ENCODE measurements around the gene ARID3B.

The ARID3B gene, protein sequence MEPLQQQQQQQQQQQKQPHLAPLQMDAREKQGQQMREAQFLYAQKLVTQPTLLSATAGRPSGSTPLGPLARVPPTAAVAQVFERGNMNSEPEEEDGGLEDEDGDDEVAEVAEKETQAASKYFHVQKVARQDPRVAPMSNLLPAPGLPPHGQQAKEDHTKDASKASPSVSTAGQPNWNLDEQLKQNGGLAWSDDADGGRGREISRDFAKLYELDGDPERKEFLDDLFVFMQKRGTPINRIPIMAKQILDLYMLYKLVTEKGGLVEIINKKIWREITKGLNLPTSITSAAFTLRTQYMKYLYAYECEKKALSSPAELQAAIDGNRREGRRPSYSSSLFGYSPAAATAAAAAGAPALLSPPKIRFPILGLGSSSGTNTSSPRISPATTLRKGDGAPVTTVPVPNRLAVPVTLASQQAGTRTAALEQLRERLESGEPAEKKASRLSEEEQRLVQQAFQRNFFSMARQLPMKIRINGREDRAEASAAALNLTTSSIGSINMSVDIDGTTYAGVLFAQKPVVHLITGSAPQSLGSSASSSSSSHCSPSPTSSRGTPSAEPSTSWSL

DNA sequence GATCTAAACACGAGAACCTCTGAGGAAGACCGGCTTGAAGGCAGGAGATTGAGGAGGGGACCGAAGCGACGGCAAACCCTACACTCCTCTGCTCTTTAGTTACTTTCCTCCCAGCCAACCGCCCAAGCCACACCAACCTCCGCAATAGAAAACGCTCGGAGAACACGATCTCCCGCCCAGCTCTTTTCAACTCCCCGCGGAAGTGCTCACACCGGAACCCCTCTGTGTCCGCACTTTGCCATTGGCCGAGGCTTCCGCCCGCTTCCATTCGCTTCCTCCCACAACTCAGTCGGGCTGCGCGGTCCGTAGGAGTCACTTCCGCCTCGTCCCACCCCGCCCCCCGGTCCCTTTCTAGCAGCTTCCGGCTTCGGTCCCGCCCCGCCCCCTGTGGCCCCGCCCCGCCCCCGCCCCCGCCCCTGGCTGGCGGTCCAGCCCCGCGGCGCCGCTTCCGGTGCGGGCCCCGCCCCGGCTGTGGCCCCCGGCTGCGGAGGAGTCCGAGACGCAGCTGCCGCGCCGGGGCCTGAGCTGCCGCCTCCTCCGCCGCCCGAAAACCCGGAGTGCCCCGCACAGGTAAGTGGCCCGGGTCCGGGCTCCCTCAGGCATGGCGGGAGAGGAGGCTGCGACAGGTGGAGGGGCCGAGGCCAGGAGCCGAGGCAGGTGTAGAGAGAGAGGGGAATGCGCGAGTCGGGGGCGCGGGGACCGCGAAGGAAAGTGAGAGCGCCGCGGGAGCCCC lies at the start of gene ARID3B:
ARID3B (plus strand) TSS at position 460 of the 733 bp plus-strand sequence. CDS start 2,717 bp downstream, outside the sequence.
- peak; percentile 58 to 98 (median 94) for DNase-seq

GRCh38 chr15:74496648-74497047 lies 44.4 kb upstream of the ARID3B start:
- DNase-seq = no peak

DNA sequence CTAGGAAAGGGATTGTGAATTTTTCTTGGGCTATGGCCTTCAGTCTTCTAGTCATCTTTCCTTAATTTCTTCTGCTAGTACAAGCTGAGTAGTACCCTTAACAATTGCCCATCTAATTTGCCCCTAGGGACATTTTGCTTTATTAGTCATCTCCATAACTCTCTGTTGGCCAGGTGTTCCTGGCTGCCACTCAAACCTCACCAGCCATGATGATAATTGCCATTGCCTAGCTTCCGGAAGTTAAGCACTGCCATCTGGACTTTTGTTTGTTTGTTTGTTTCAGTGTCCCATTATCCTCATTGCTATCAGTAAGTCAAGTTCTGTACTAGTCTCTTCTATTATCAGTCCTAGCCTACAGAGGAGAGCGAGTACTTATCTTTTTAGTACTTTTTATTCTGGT lies 43.4 kb upstream of the ARID3B start:
- DNase-seq = no peak

- DNase-seq = no peak
Observed at GRCh38 chr15:74499366-74499765, 41.7 kb upstream of the ARID3B start.

GRCh38 chr15:74500401-74500800 lies 40.6 kb upstream of the ARID3B start:
- no peak for DNase-seq

DNA sequence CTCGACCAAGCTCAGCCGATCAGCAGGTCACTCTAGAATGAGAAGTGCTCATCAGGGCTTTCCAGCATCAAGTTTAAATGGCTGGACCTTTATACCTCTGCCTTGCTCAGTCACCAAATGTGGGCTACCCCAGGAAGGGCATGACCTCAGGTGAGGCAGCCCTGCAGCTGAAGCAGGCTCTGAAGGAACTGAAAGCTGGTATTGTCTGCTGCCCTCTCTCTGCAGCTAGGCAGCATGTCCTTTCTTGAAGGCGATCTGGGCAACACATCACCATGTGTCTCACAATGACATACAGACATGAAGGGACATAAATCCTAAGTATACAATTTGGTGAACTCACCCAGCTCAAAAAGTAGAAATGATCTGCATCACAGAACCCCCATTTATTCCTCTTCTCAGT lies 38.7 kb upstream of the ARID3B start:
- no peak for DNase-seq

- no peak for DNase-seq
Observed at GRCh38 chr15:74504418-74504817, 36.6 kb upstream of the ARID3B start.

GRCh38 chr15:74504836-74505235 lies 36.2 kb upstream of the ARID3B start:
- DNase-seq = no peak

DNA sequence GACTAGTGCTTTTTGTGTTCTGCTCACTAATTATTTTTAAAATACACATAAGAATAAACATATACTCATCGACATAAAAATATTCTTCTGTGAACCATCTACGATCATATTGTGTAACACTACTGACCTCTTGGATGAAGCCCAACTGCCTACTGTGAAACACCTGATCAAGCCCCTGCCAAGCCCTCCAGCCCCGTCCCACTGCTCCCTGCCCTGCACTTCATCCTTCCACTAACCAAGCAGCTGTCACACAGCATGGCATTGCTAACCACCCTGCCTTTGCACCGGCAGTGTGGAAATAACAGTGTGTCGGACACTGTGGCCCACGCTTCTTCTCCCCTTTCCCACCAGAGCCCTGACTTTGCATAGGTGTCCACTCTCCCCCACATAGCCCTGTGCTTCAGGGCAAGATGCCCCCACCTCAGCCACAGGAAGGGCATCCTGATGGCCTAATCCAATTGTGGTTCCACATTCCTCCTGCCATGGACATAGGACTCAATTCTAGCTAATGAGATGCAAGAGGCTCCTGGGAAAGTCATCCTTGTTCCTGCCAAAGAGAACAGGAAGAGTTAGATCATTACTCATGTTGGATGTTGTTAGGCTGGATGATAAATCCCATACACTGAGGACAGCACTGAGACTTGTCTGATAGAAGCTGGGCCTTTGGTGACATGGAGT lies 35.0 kb upstream of the ARID3B start:
- DNase-seq = no peak

DNA sequence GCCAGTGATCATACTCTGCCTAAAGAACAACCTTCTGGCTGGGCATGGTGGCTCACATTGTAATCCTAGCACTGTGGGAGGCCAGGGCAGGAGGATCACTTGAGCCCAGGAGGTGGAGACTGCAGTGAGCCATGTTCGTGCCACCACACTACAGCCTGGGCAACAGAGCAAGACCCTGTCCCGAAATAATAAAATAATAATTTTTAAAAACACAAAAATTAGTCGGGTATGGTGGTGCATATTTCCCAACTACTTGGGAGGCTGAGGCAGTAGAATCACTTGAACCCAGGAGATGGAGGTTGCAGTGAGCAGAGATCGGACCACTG lies 34.5 kb upstream of the ARID3B start:
- no peak for DNase-seq

DNA sequence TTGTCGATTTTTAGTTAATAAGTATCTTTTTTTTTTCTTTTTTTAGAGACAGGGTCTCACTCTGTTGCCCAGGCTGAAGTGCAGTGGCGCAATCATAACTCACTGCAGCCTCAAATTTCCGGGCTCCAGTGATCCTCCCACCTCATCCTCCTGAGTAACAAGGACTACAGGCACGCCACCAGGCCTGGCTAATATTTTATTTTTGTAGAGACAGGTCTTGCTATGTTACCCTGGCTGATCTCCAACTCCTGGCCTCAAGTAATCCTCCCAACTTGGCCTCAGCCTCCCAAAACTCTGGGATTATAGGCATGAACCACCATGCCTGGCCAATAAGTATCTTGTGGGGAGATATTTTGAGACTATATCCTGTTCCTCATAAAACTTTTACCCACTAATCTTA lies 29.4 kb upstream of the ARID3B start:
- no peak for DNase-seq

GRCh38 chr15:74514059-74514458 lies 27.0 kb upstream of the ARID3B start:
- DNase-seq = peak in 4 of 56 donors; percentile 2 to 10 (median 3)

DNA sequence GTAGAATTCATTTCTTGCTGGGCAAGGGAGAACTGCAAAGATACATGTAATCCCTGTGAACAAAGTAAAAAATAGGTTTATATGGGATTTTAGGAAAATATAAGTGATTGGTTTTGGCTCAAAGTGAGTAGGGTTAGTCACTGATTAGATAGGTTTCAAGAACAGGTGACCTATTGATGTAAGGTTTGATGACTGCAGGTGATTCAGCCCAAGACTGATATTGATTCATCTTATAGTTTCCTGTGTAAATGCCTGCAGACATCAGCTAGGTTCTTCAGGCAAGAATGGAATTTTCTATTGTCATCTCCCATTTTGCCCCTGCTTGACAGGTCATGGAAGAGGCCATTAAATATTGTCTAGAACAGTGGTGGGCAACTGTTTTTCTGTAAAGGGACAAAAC lies 23.9 kb upstream of the ARID3B start:
- DNase-seq = no peak

- DNase-seq = no peak
Observed at GRCh38 chr15:74519311-74519710, 21.7 kb upstream of the ARID3B start.

GRCh38 chr15:74520407-74520806 lies 20.6 kb upstream of the ARID3B start:
- no peak for DNase-seq

DNA sequence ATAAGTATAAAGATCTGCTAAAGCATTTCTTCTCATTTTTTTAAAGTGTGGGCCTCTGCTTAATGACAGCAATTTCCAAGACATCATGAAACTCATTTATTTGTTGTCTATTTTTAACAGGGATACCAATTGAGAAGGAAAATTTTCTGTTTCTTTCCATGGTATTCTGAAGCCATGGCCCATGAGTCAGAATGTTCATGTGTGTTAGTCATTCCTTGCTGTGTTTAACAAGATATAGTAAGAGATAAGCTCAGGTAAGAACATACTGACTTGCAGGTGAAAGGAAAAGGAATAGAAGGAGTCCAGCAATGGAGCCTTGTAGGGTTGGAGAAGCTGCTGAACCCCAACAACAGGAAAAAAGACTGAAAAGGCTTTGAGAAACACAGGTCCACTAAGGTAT lies 17.0 kb upstream of the ARID3B start:
- no peak for DNase-seq

GRCh38 chr15:74525309-74525708 lies 15.7 kb upstream of the ARID3B start:
- DNase-seq = no peak

DNA sequence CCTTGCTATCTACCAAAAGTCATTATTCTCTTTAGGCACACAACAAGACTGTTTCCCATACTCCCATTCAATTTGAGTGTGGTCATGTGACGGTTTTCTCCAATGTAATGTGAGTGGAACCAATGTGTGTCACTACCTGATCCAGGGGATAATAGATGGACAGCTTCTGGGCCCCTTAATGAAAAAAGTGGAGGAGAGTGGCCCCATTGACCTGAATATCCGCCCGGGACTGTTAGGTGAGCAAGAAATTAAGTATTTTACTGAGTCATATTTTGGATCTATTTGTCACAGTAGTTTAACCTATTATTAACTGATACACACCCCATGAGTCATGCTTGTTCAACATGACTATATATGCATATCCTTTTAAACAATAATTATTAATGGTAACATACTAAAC lies 15.1 kb upstream of the ARID3B start:
- DNase-seq = no peak

DNA sequence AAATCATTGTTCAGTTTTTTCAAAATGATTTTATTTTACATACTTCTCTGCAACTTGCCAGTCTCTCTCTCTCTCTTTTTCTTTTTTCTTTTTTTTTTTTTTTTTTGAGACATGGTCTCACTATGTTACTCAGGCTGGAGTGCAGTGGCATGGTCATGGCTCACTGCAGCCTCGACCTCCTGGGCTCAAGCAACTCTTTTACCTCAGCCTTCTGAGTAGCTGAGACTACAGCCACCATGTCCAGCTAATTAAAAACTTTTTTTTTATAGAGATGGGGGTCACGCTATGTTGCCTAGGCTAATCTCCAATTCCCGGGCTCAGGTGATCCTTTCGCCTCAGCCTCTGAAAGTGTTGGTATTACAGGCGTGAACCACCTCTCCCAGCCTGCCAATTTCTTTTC lies 12.1 kb upstream of the ARID3B start:
- no peak for DNase-seq

DNA sequence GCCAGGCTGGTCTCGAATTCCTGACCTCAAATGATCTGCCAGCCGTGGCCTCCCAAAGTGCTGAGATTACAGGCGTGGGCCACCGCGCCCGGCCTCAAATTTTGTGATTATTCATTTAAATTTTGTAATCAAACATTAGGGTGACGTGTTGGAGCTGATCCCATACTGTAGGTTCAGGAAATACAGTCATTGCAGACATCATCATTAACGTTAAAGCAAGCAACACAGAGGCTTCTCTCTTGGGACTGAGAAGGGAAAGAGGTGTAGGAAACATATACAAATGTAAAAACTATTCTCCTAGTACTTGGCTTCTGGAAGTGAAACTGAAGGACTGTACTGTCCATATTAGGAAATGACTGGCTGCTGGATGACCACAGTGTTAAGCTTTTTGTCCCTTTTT lies 11.1 kb upstream of the ARID3B start:
- no peak for DNase-seq

DNA sequence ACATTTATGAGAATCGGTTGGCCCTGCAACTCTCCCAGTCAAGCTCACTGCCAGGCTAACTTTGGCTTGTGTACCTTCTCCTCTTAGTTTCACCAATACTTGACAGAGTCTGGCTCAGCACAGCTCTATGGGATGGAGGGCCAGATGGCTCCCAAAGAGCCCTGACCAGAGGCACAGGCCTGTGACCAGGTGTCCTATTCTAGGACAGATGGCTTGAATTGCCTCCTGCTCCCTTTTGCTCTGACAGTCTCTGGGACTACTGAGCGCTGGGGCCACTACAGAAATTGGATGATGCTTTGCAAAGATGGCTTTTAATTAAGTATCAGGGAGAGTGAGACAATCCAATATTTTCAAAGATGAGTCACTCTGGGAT lies 10.3 kb upstream of the ARID3B start:
- DNase-seq = no peak

DNA sequence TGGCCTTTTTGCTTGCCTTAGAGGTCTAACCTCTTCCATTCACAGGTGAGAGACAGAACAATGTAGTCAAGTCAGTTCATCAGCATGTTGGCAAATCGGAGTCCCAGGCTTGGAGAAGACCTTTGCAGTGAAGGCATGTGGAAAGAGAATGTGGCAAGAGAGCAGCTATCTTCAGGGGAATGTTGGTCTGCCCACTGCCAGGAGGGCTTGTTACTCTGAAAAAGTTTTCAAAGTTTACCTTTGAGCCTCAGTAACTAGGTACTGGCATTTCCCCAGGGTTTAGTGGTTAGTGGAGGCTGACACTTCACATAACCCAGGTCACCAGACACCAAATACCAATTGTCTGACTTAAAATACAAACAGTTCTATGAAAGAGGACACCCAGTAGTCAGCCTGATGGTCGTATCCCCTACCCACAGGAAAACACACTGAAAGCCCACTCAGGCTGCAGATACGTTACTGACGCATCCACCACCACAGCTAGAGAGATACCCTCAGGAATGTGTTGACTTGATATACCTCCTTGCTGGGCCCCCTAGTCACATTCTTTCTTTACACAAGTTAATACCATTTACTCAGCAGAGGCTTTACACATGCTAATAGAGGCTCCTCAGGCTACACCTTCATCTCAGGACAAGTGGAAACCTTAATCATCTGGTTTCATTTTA lies 9.7 kb upstream of the ARID3B start:
- DNase-seq = no peak
